Hepatocyte (in vitro differentiated cells): ENCODE measurements around the gene PLCL1.

Experiments used
- CTCF ChIP-seq: fragments of 200-600 bp; sonication (generic); IDR thresholded peaks from 2 replicates; pipeline ENCODE4 v1.5.1; 2016; ENCODE audit warnings: antibody characterized with exemption, mild to moderate bottlenecking; ENCODE audit not compliant: poor library complexity
- EZH2 ChIP-seq: fragments of 200-600 bp; sonication (generic); IDR thresholded peaks from 2 replicates; pipeline ENCODE4 v1.6.1; 2016; ENCODE audit warnings: antibody characterized with exemption, mild to moderate bottlenecking, borderline replicate concordance
- EZH2phosphoT487 ChIP-seq: fragments of 200-600 bp; sonication (generic); IDR thresholded peaks from one replicate; pipeline ENCODE4 v1.6.1; 2018; ENCODE audit warnings: antibody characterized with exemption, mild to moderate bottlenecking, low read depth, moderate library complexity; ENCODE audit not compliant: unreplicated experiment, severe bottlenecking

- TF ChIP-seq CTCF (no peak), EZH2phosphoT487 (no peak), EZH2 (no peak)
Measured at GRCh38 chr2:197867624-197868023, 63.2 kb downstream of the PLCL1 start.
